Mesodermal cell (in vitro differentiated cells): ENCODE results near the gene PKP1.

Source experiments
- H3K27ac ChIP-seq: 2 replicates; pipeline ENCODE4 v1.7.0; 2013; ENCODE audit warnings: mild to moderate bottlenecking, low read depth, low read length, moderate library complexity; ENCODE audit not compliant: severe bottlenecking
- H3K36me3 ChIP-seq: 2 replicates; pipeline ENCODE4 v1.7.1; 2013; ENCODE audit warnings: mild to moderate bottlenecking, low read length, moderate library complexity; ENCODE audit not compliant: control insufficient read depth, insufficient read depth
- H3K4me1 ChIP-seq: one replicate; pipeline ENCODE4 v1.7.1; 2013; ENCODE audit warnings: mild to moderate bottlenecking, low read length; ENCODE audit not compliant: insufficient read depth, control insufficient read depth, poor library complexity, severe bottlenecking
- H3K4me3 ChIP-seq: 2 replicates; pipeline ENCODE4 v1.7.0; 2013; ENCODE audit warnings: low read length, control low read depth, mild to moderate bottlenecking; ENCODE audit not compliant: insufficient read depth, poor library complexity, severe bottlenecking; ENCODE audit errors: extremely low read depth
- H3K9me3 ChIP-seq: 2 replicates; pipeline ENCODE4 v1.7.1; 2013; ENCODE audit warnings: mild to moderate bottlenecking, low read length, moderate library complexity; ENCODE audit not compliant: control insufficient read depth
- WGBS, 2 experiments: methylation state at CpG; one replicate each; pipeline ENCODE4 v1.1.5; 2013; ENCODE audit warnings: missing lambda C conversion rate in 2 of 2; ENCODE audit not compliant: insufficient coverage in 2 of 2; 5-methylcytosine and 5-hydroxymethylcytosine counted together

PKP1 gene

GRCh38 chr1:201353186-201353940, 70.1 kb downstream of the PKP1 start:
- no peak overlapping the region for H3K4me3 ChIP-seq
- H3K4me1 ChIP-seq = peaks cover 5% of the 10 kb centered on the region
- no peaks in the 10 kb centered on the region for H3K9me3 ChIP-seq
- 82 to 84% methylated on average over 8 to 10 of the region's 13 CpGs for WGBS, 2 experiments
- no peak overlapping the region for H3K27ac ChIP-seq
- H3K36me3 ChIP-seq = no peaks in the 10 kb centered on the region

DNA sequence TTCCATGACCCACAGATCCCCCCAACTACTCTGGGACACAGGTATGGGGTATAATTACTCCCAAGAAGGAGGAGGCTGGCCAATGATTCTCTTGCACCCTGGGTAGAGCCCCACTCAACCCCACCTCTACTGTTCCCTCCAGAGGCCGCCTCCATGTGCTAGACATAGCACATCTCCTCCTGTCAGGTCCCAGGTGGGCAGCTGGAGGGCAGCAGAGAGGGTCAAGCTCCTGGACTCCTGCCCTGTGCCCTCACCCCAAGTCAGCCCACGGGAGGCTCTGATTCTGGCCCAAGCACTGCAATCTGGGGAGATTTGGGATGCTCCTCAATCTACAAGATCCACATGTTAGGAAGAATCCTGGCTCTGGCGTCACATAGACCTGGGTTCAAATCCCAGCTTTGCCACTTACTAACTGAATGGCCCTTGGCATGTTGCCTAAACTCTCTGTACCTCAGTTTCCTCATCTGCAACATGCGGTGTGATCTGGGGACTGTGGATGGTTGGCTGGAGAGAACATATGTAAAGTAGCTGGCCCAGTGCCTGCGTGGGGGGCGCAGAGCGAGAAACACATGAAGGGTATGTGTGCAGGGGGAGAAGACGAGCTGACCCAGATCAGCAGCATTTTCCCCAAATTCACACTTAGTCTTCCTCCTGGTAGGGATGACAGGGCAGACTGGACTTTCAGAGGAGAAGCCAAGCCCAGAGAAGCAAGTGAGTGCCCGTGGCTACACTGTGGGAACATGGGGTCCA, 71.0 kb downstream of the PKP1 start:
- 85 to 88% methylated on average over 4 of the region's 9 CpGs for WGBS, 2 experiments
- no peak overlapping the region for H3K4me3 ChIP-seq
- H3K4me1 ChIP-seq = peaks cover 9% of the 10 kb centered on the region
- no peaks in the 10 kb centered on the region for H3K36me3 ChIP-seq
- no peaks in the 10 kb centered on the region for H3K9me3 ChIP-seq
- H3K27ac ChIP-seq = no peak overlapping the region

GRCh38 chr1:201354901-201355295, 71.6 kb downstream of the PKP1 start:
- H3K27ac ChIP-seq = no peak overlapping the region
- peaks cover 9% of the 10 kb centered on the region for H3K4me1 ChIP-seq
- H3K4me3 ChIP-seq = no peak overlapping the region
- H3K9me3 ChIP-seq = no peaks in the 10 kb centered on the region
- WGBS, 2 experiments = 73% methylated on average over 3 of the region's 4 CpGs; no CpG with 5 or more reads in 1 of the 2 experiments
- H3K36me3 ChIP-seq = no peaks in the 10 kb centered on the region

DNA sequence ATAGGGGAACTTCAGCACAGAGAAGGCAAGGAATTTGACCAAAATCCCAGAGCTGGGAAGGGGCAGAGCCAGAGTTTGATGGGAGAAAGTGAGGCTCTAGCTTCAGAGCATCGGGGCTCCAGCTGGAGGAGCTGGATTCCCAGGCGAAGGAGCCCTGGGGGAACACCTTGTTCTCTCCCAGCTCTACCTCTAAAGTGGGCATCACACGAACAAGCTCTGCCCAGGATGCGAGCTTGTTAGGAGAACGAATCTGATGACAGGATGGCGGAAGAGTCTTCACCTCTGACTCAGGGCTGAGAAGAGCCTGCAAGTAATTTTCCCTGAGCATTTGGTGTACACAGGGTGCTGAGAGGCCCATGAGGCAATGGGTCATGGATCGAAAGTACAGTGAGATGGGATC, 72.2 kb downstream of the PKP1 start:
- no peaks in the 10 kb centered on the region for H3K9me3 ChIP-seq
- H3K4me3 ChIP-seq = no peak overlapping the region
- H3K4me1 ChIP-seq = peaks cover 9% of the 10 kb centered on the region
- no peak overlapping the region for H3K27ac ChIP-seq
- no peaks in the 10 kb centered on the region for H3K36me3 ChIP-seq
- 95 to 97% methylated on average over 6 to 7 of the region's 7 CpGs for WGBS, 2 experiments

DNA sequence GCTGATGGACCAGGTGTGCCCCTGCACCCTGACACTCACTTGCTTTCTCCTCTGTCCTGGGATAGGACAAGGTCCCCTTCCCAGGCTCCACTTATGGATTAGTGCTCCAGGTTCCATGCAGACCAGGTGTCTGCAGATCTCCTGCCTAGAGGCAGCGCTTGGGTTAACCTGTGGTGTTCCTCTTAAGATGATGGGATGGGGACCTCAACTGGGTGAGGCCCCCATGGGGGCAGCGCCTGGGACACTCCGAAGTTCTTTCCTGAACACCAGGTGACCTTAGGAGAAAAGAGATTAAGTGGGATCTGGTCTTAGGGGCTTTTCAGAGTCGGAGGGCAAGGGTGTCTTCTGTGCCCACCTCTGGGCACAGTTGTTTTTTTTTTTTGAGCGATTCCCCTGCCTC, 72.9 kb downstream of the PKP1 start:
- Histone ChIP-seq H3K9me3 (no peaks in the 10 kb centered on the region), H3K27ac (no peak overlapping the region), H3K4me1 (peaks cover 9% of the 10 kb centered on the region), H3K36me3 (no peaks in the 10 kb centered on the region), H3K4me3 (no peak overlapping the region)
- 92 to 94% methylated on average over 5 of the region's 5 CpGs for whole genome bisulfite sequencing, 2 experiments

DNA sequence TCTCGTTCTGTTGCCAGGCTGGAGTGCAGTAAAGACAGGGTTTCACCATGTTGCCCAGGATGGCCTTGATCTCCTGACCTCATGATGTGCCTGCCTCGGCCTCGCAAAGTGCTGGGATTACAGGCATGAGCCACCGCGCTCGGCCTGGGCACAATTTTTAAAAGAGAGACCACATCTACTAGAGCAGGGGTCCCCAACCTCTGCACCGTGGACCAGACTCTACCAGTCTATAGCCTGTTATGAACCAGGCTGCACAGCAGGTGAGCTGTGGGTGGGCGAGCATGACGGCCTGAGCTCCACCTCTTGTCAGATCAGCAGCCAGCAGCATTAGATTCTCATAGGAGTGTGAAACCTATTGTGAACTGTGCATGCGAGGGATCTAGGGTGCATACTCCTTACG, 73.4 kb downstream of the PKP1 start:
- no peak overlapping the region for H3K27ac ChIP-seq

GRCh38 chr1:201357211-201357610, 73.9 kb downstream of the PKP1 start:
- no peak overlapping the region for H3K27ac ChIP-seq
- WGBS, 2 experiments = 97% methylated on average over 7 of the region's 8 CpGs
- no peak overlapping the region for H3K4me3 ChIP-seq
- H3K36me3 ChIP-seq = no peaks in the 10 kb centered on the region
- no peaks in the 10 kb centered on the region for H3K9me3 ChIP-seq
- peaks cover 9% of the 10 kb centered on the region for H3K4me1 ChIP-seq

More for the DNA sequence above, 73.4 kb downstream of the PKP1 start:
- Histone ChIP-seq H3K4me1 (peaks cover 9% of the 10 kb centered on the region), H3K4me3 (no peak overlapping the region), H3K9me3 (no peaks in the 10 kb centered on the region), H3K36me3 (no peaks in the 10 kb centered on the region)
- 79 to 88% methylated on average over 8 of the region's 11 CpGs for WGBS, 2 experiments

GRCh38 chr1:201357636-201358348, 74.5 kb downstream of the PKP1 start:
- H3K27ac ChIP-seq = no peak overlapping the region
- WGBS, 2 experiments = 94 to 98% methylated on average over 2 to 6 of the region's 10 CpGs
- no peaks in the 10 kb centered on the region for H3K36me3 ChIP-seq
- peaks cover 9% of the 10 kb centered on the region for H3K4me1 ChIP-seq
- H3K4me3 ChIP-seq = no peak overlapping the region
- H3K9me3 ChIP-seq = no peaks in the 10 kb centered on the region

DNA sequence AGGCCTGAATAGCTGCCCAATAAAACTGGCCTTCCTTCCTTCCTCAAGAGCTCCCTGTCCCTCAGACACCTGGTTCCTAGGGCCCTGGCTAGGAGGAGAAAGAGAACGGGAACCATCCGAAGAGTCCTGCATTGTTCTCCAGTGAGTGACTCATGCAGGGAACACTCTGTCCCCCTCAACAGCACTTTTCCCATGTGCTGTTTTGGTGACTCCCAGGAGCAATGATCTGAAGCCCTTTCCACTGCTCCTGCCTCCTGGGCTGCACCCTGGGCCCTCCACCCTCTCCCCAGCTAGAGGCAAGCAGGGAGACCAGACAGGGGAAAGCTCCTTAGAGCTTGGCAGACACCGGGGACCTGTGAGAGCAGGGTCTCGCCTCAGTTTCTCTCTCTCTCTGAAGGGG, 75.3 kb downstream of the PKP1 start:
- Histone ChIP-seq H3K4me1 (peaks cover 9% of the 10 kb centered on the region), H3K9me3 (no peaks in the 10 kb centered on the region), H3K4me3 (no peak overlapping the region), H3K27ac (no peak overlapping the region), H3K36me3 (no peaks in the 10 kb centered on the region)
- 67 to 75% methylated on average over 2 to 4 of the region's 4 CpGs for WGBS, 2 experiments

DNA sequence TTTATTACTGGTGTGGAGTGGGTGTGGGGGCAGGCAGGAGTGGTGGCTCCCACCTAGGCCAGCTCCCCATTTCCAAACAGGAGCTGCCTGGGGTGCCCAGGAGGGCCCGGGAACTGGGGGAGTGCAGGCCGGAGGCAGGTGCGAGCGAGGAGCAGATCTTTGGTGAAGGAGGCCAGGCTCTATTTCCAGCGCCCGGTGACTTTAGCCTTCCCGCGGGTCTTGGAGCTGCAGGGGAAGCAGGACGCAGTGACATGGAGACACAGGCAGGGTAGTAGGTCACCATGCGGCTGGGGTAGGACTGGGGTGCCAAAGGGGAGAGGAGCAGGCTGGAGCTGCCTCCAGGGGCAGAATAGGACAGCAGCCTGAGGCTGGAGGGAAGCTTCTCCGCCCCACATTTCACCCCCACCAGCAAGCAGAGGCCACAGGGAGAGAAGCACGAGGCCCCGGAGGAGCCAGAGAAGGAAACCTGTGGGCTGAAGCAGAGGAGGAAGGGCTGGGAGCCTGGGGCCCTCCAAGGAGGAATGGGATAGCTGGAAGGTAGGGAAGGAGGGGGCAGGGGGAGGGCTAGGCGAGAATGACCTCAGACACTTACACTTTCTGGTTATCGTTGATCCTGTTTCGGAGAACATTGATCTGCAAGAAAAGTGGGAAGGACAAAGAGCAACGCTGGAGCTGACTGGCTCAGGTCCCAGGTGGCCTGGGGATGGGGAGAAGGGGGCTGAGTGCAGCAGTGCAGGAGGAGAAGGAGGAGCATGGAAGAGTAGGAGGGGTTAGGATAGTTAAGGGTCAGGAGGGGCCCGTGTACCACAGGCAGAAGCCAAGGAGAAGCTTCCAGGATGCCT, 75.9 kb downstream of the PKP1 start:
- Histone ChIP-seq H3K4me3 (no peak overlapping the region), H3K4me1 (peaks cover 9% of the 10 kb centered on the region), H3K9me3 (no peaks in the 10 kb centered on the region), H3K27ac (no peak overlapping the region), H3K36me3 (no peaks in the 10 kb centered on the region)
- WGBS, 2 experiments = 78 to 83% methylated on average over 13 to 14 of the region's 18 CpGs
